CD4-positive, alpha-beta T cell (primary cell): ENCODE measurements around the gene WNT9A. TPM values are rescaled to one million over a fixed set of nuclear protein-coding genes. Genes with fewer than 3 reads are reported as not detected.

ENCODE experiments used
- ATAC-seq: fragments of 200-7000 bp; cut with Tn5 transposase; one replicate; pipeline ENCODE4 v1.10.0; 2022; ENCODE audit warnings: mild to moderate bottlenecking; ENCODE audit not compliant: poor library complexity
- CTCF ChIA-PET: fragments of 350-600 bp; sonication (Branson Sonifier 250); formaldehyde crosslinking; loops from one replicate; lab custom pipeline; 2021; ENCODE audit warnings: antibody characterized with exemption, inconsistent platforms; lab: Charles Lee
- POLR2A ChIA-PET: fragments of 350-600 bp; sonication (Branson Sonifier 250); formaldehyde crosslinking; loops from one replicate; lab custom pipeline; 2021; ENCODE audit warnings: antibody characterized with exemption, inconsistent platforms; lab: Charles Lee
- DNase-seq, 14 experiments: peaks; one replicate each; pipeline ENCODE4 v3.0.0-alpha.2; 2013 to 2020; ENCODE audit warnings: mixed read lengths in 2 of 14
- H3K27ac ChIP-seq, 2 donors: one replicate each; pipeline versions ENCODE4 v1.5.1 to v1.7.0; 2013; ENCODE audit warnings: low read length in 2 of 2, low read depth in 1 of 2, mild to moderate bottlenecking in 1 of 2
- H3K27me3 ChIP-seq, 2 experiments: 1 replicate in 1 of 2; 2 replicates in 1 of 2; pipeline versions ENCODE4 v1.6.1 to v1.7.0; 2013; ENCODE audit warnings: low read length in 2 of 2, control low read depth in 1 of 2, mild to moderate bottlenecking in 1 of 2, moderate library complexity in 1 of 2; ENCODE audit not compliant: insufficient read depth in 2 of 2, control insufficient read depth in 1 of 2
- H3K36me3 ChIP-seq: one replicate; pipeline ENCODE4 v1.6.1; 2013; ENCODE audit warnings: low read length, control low read depth; ENCODE audit not compliant: insufficient read depth
- H3K4me1 ChIP-seq: one replicate; pipeline ENCODE4 v1.6.1; 2013; ENCODE audit warnings: low read length, control low read depth; ENCODE audit not compliant: insufficient read depth
- H3K4me3 ChIP-seq: one replicate; pipeline ENCODE4 v1.5.1; 2013; ENCODE audit warnings: mild to moderate bottlenecking, low read length, moderate library complexity
- H3K9me3 ChIP-seq, 2 experiments: 1 replicate in 1 of 2; 2 replicates in 1 of 2; pipeline versions ENCODE4 v1.6.1 to v1.7.0; 2013; ENCODE audit warnings: low read length in 2 of 2, mild to moderate bottlenecking in 2 of 2, control low read depth in 1 of 2, moderate library complexity in 1 of 2; ENCODE audit not compliant: control insufficient read depth in 1 of 2, insufficient read depth in 1 of 2
- H3K27ac Mint-ChIP-seq: one replicate; pipeline ENCODE4 v1.8.0; 2020; ENCODE audit warnings: mixed read lengths
- H3K27me3 Mint-ChIP-seq: one replicate; pipeline ENCODE4 v1.8.0; 2021; ENCODE audit warnings: mixed read lengths
- H3K36me3 Mint-ChIP-seq: one replicate; pipeline ENCODE4 v1.8.0; 2021; ENCODE audit warnings: low read depth, mixed read lengths
- H3K4me1 Mint-ChIP-seq: one replicate; pipeline ENCODE4 v1.8.0; 2021; ENCODE audit warnings: low read depth, mixed read lengths
- H3K4me3 Mint-ChIP-seq: one replicate; pipeline ENCODE4 v1.8.0; 2020; ENCODE audit warnings: mild to moderate bottlenecking, mixed read lengths
- H3K9me3 Mint-ChIP-seq: one replicate; pipeline ENCODE4 v1.8.0; 2020; ENCODE audit warnings: mixed read lengths
- CTCF ChIP-seq: fragments of 200-600 bp; IDR thresholded peaks from one replicate; pipeline ENCODE4 v1.8.0; 2022; ENCODE audit warnings: antibody characterized with exemption, mild to moderate bottlenecking
- intact Hi-C, 2 experiments: fragments of 100-400 bp; cut with DNase I in 1 of 2; cut with micrococcal nuclease in 1 of 2; formaldehyde crosslinking; loops; one replicate each; pipeline versions ENCODE4 v1.15.1 to v1.9.0; 2023 to 2025; cut with DNase I, micrococcal nuclease
- total RNA-seq, 174 experiments: library from RNA in 2 of 174; stranded (reverse) in 2 of 174; gene quantifications; one replicate each; pipeline ENCODE4 v1.2.3 and lab custom pipeline; 2021 to 2026

WNT9A gene
- total RNA-seq, 2 experiments from 2014 or later = not detected

- no peak for ATAC-seq
- H3K27me3 ChIP-seq = no peaks in the 10 kb centered on the region
- no peak overlapping the region for H3K4me3 ChIP-seq
- Mint-ChIP-seq H3K27ac (no peak overlapping the region), H3K27me3 (peaks cover 8% of the 10 kb centered on the region), H3K4me3 (no peak overlapping the region), H3K36me3 (no peaks in the 10 kb centered on the region), H3K9me3 (no peaks in the 10 kb centered on the region), H3K4me1 (no peaks in the 10 kb centered on the region)
- ChIA-PET POLR2A (no interaction called here), CTCF (no interaction called here)
- H3K36me3 ChIP-seq = no peaks in the 10 kb centered on the region
- no peak overlapping the region for H3K27ac ChIP-seq
- no peak for TF ChIP-seq CTCF
- peaks cover 0 to 5% of the 10 kb centered on the region in 2 experiments for H3K9me3 ChIP-seq
- no peaks in the 10 kb centered on the region for H3K4me1 ChIP-seq
- no peak for DNase-seq
- intact Hi-C loops = no loop called here
Measured at GRCh38 chr1:227937838-227938145, 9.9 kb downstream of the WNT9A start.

- H3K9me3 Mint-ChIP-seq = no peaks in the 10 kb centered on the region
- ChIA-PET CTCF (interaction anchor here (0.9 kb wide), 1 partner anchor 17 kb away, joined by 3 read pairs; no protein-coding TSS in a partner anchor), POLR2A (no interaction called here)
- peaks cover 4% of the 10 kb centered on the region for H3K4me1 Mint-ChIP-seq
- peaks cover 0 to 5% of the 10 kb centered on the region in 2 experiments for H3K9me3 ChIP-seq
- intact Hi-C loops = no loop called here
- no peaks in the 10 kb centered on the region for H3K4me1 ChIP-seq
- no peaks in the 10 kb centered on the region for H3K27me3 ChIP-seq
- ATAC-seq (no peak), DNase-seq (no peak)
- no peak for TF ChIP-seq CTCF
- no peak overlapping the region for H3K4me3 ChIP-seq
- no peak overlapping the region for H3K27ac Mint-ChIP-seq
- H3K36me3 ChIP-seq = no peaks in the 10 kb centered on the region
- no peaks in the 10 kb centered on the region for H3K36me3 Mint-ChIP-seq
- peaks cover 8% of the 10 kb centered on the region for H3K27me3 Mint-ChIP-seq
- H3K4me3 Mint-ChIP-seq = no peak overlapping the region
- no peak overlapping the region for H3K27ac ChIP-seq
Measured at GRCh38 chr1:227937031-227937837, 10.5 kb downstream of the WNT9A start.

- H3K27ac Mint-ChIP-seq = no peak overlapping the region
- H3K4me1 ChIP-seq = no peaks in the 10 kb centered on the region
- no peak for TF ChIP-seq CTCF
- no peak overlapping the region for H3K4me3 ChIP-seq
- H3K9me3 ChIP-seq = peaks cover 0 to 5% of the 10 kb centered on the region in 2 experiments
- intact Hi-C loops = no loop called here
- CTCF ChIA-PET = no interaction called here
- POLR2A ChIA-PET = no interaction called here
- no peaks in the 10 kb centered on the region for H3K36me3 Mint-ChIP-seq
- H3K4me3 Mint-ChIP-seq = no peak overlapping the region
- no peaks in the 10 kb centered on the region for H3K36me3 ChIP-seq
- ATAC-seq (no peak), DNase-seq (no peak)
- H3K27ac ChIP-seq = no peak overlapping the region
- no peaks in the 10 kb centered on the region for H3K9me3 Mint-ChIP-seq
- peaks cover 8% of the 10 kb centered on the region for H3K27me3 Mint-ChIP-seq
- H3K4me1 Mint-ChIP-seq = peaks cover 9% of the 10 kb centered on the region
- H3K27me3 ChIP-seq = no peaks in the 10 kb centered on the region
Measured at GRCh38 chr1:227935826-227936225, 11.9 kb downstream of the WNT9A start.
